Measurements from ENCODE around the gene EDARADD.

EDARADD gene

GRCh38 chr1:236356141-236356540 lies 37.9 kb upstream of the EDARADD start:
- no peak overlapping the region for H3K9ac ChIP-seq (ENCODE audit: low read length)
- DNase-seq: no peak
- H3K4me2 ChIP-seq (ENCODE audit: low read length, poor library complexity, severe bottlenecking): no peak overlapping the region
- H2BK12ac ChIP-seq (ENCODE audit: low read length in 2 of 2): no peak overlapping the region
- H3K9me3 ChIP-seq (ENCODE audit: control insufficient read depth, low read length): peaks cover 5% of the 10 kb centered on the region
- H3K27me3 ChIP-seq (ENCODE audit: control insufficient read depth in 1 of 2, insufficient read depth in 1 of 2, low read length in 2 of 2): peaks cover 0 to 6% of the 10 kb centered on the region in 2 experiments
- no peak overlapping the region for H2BK15ac ChIP-seq (ENCODE audit: low read depth, poor library complexity, severe bottlenecking)
- no peak overlapping the region for H2BK120ac ChIP-seq (ENCODE audit: low read depth, low read length)
- no peak overlapping the region for H4K8ac ChIP-seq (ENCODE audit: low read length)
- H3K18ac ChIP-seq (ENCODE audit: low read depth in 1 of 2, low read length in 2 of 2): no peak overlapping the region
- H3K23ac ChIP-seq (ENCODE audit: low read length in 2 of 2): no peak overlapping the region
- H3K4ac ChIP-seq (ENCODE audit: low read depth in 1 of 2, low read length in 2 of 2): no peak overlapping the region
- H3K79me1 ChIP-seq (replicated peaks; ENCODE audit: low read length, poor library complexity, severe bottlenecking): no peaks in the 10 kb centered on the region
- no peak overlapping the region for H3K4me3 ChIP-seq (ENCODE audit: insufficient read depth in 1 of 2, low read depth in 1 of 2, low read length in 2 of 2)
- H4K91ac ChIP-seq (ENCODE audit: low read length): no peak overlapping the region
- no peaks in the 10 kb centered on the region for H3K36me3 ChIP-seq (ENCODE audit: control insufficient read depth in 1 of 2, insufficient read depth in 2 of 2, low read depth in 1 of 2, low read length in 2 of 2)
- no peak overlapping the region for H2BK5ac ChIP-seq (ENCODE audit: low read depth, low read length, poor library complexity, severe bottlenecking)
- H2AK5ac ChIP-seq (ENCODE audit: low read length, severe bottlenecking): no peak overlapping the region
- WGBS: 86% methylated on average over 2 of the region's 2 CpGs
- H3K14ac ChIP-seq (ENCODE audit: low read length in 2 of 2): no peak overlapping the region
- no peak overlapping the region for H2AFZ ChIP-seq (ENCODE audit: low read depth, low read length)
- H3K27ac ChIP-seq (ENCODE audit: low read length, poor library complexity, severe bottlenecking): no peak overlapping the region
- no peaks in the 10 kb centered on the region for H3K4me1 ChIP-seq (ENCODE audit: control insufficient read depth, insufficient read depth, low read depth, low read length)

DNA sequence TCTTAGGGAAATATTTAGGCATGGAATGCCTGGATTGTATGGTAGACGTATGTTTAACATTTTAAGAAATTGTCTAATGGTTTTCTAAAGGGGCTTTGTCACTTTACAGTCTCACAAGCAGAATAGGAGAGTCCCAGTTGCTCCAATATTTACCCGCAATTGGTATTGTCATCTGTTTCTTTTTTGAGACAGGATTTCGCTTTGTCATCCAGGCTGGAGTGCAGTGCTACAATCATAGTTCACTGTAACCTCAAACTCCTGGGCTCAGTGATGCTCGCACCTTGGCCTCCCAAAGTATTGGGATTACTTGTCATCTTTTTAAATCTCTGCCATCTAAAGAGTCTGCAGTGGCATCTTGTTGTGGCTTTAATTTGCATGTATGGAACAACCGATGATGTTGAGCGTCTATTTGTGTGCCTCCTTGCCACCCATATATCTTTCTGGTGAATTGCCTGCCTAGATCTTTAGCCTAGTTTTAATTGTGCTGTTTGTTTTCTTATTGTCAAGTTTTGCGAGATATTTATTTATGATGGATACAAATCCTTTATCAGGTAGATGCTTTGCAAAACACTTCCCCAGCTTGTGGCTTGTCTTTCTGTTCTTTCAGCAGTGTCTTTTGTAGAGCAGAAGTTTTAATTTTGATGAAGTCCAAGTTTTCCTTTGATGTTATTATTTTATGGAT lies 32.0 kb upstream of the EDARADD start:
- H2BK12ac ChIP-seq (ENCODE audit: low read length in 2 of 2): no peak overlapping the region
- H4K91ac ChIP-seq (ENCODE audit: low read length): no peak overlapping the region
- H2AK5ac ChIP-seq (ENCODE audit: low read length, severe bottlenecking): no peak overlapping the region
- no peak for DNase-seq
- H3K9me3 ChIP-seq (ENCODE audit: control insufficient read depth, low read length): peaks cover 5% of the 10 kb centered on the region
- H3K27ac ChIP-seq (ENCODE audit: low read length, poor library complexity, severe bottlenecking): no peak overlapping the region
- H2BK120ac ChIP-seq (ENCODE audit: low read depth, low read length): no peak overlapping the region
- H2BK15ac ChIP-seq (ENCODE audit: low read depth, poor library complexity, severe bottlenecking): no peak overlapping the region
- no peak overlapping the region for H4K8ac ChIP-seq (ENCODE audit: low read length)
- H3K4me2 ChIP-seq (ENCODE audit: low read length, poor library complexity, severe bottlenecking): no peak overlapping the region
- no peak overlapping the region for H2BK5ac ChIP-seq (ENCODE audit: low read depth, low read length, poor library complexity, severe bottlenecking)
- WGBS: 93% methylated on average over 7 of the region's 7 CpGs
- no peak overlapping the region for H3K18ac ChIP-seq (ENCODE audit: low read depth in 1 of 2, low read length in 2 of 2)
- H3K4me3 ChIP-seq (ENCODE audit: insufficient read depth in 1 of 2, low read depth in 1 of 2, low read length in 2 of 2): no peak overlapping the region
- no peak overlapping the region for H3K4ac ChIP-seq (ENCODE audit: low read depth in 1 of 2, low read length in 2 of 2)
- H3K4me1 ChIP-seq (ENCODE audit: control insufficient read depth, insufficient read depth, low read depth, low read length): no peaks in the 10 kb centered on the region
- H3K36me3 ChIP-seq (ENCODE audit: control insufficient read depth in 1 of 2, insufficient read depth in 2 of 2, low read depth in 1 of 2, low read length in 2 of 2): no peaks in the 10 kb centered on the region
- H3K79me1 ChIP-seq (replicated peaks; ENCODE audit: low read length, poor library complexity, severe bottlenecking): no peaks in the 10 kb centered on the region
- no peaks in the 10 kb centered on the region for H3K27me3 ChIP-seq (ENCODE audit: control insufficient read depth in 1 of 2, insufficient read depth in 1 of 2, low read length in 2 of 2)
- H3K23ac ChIP-seq (ENCODE audit: low read length in 2 of 2): no peak overlapping the region
- no peak overlapping the region for H2AFZ ChIP-seq (ENCODE audit: low read depth, low read length)
- H3K14ac ChIP-seq (ENCODE audit: low read length in 2 of 2): no peak overlapping the region
- H3K9ac ChIP-seq (ENCODE audit: low read length): no peak overlapping the region

DNA sequence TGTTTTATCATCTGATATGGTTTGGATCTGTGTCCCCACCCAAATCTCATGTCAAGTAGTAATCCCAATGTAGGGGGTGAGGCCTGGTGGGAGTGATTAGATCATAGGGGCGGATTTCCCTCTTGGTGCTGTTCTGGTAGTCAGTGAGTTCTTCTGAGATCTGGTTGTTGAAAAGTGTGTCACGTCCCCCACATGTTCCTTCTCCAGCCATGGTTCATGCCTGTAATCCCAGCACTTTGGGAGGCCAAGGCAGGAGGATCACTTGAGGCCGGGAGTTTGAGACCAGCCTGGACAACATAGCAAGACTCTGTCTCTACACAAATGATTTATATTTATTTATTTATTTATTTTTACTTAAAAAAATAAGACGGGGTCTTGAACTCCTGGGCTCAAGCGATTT lies 30.8 kb upstream of the EDARADD start:
- WGBS: 87% methylated on average over 4 of the region's 5 CpGs
- Histone ChIP-seq H2AFZ (ENCODE audit: low read depth, low read length) (no peak overlapping the region), H2BK15ac (ENCODE audit: low read depth, poor library complexity, severe bottlenecking) (no peak overlapping the region), H2BK5ac (ENCODE audit: low read depth, low read length, poor library complexity, severe bottlenecking) (no peak overlapping the region), H3K23ac (ENCODE audit: low read length in 2 of 2) (no peak overlapping the region), H4K8ac (ENCODE audit: low read length) (no peak overlapping the region), H2AK5ac (ENCODE audit: low read length, severe bottlenecking) (no peak overlapping the region), H3K9me3 (ENCODE audit: control insufficient read depth, low read length) (peaks cover 5% of the 10 kb centered on the region), H4K91ac (ENCODE audit: low read length) (no peak overlapping the region), H3K9ac (ENCODE audit: low read length) (no peak overlapping the region), H2BK120ac (ENCODE audit: low read depth, low read length) (no peak overlapping the region), H3K4me3 (ENCODE audit: insufficient read depth in 1 of 2, low read depth in 1 of 2, low read length in 2 of 2) (no peak overlapping the region), H3K36me3 (ENCODE audit: control insufficient read depth in 1 of 2, insufficient read depth in 2 of 2, low read depth in 1 of 2, low read length in 2 of 2) (no peaks in the 10 kb centered on the region), H3K27me3 (ENCODE audit: control insufficient read depth in 1 of 2, insufficient read depth in 1 of 2, low read length in 2 of 2) (no peaks in the 10 kb centered on the region), H3K27ac (ENCODE audit: low read length, poor library complexity, severe bottlenecking) (no peak overlapping the region), H3K14ac (ENCODE audit: low read length in 2 of 2) (no peak overlapping the region), H3K4ac (ENCODE audit: low read depth in 1 of 2, low read length in 2 of 2) (no peak overlapping the region), H3K4me1 (ENCODE audit: control insufficient read depth, insufficient read depth, low read depth, low read length) (no peaks in the 10 kb centered on the region), H3K18ac (ENCODE audit: low read depth in 1 of 2, low read length in 2 of 2) (no peak overlapping the region), H3K79me1 (replicated peaks; ENCODE audit: low read length, poor library complexity, severe bottlenecking) (no peaks in the 10 kb centered on the region), H2BK12ac (ENCODE audit: low read length in 2 of 2) (no peak overlapping the region), H3K4me2 (ENCODE audit: low read length, poor library complexity, severe bottlenecking) (no peak overlapping the region)
- DNase-seq: no peak

- no peak overlapping the region for H3K18ac ChIP-seq (ENCODE audit: low read depth in 1 of 2, low read length in 2 of 2)
- no peaks in the 10 kb centered on the region for H3K27me3 ChIP-seq (ENCODE audit: control insufficient read depth in 1 of 2, insufficient read depth in 1 of 2, low read length in 2 of 2)
- H2AK5ac ChIP-seq (ENCODE audit: low read length, severe bottlenecking): no peak overlapping the region
- H4K8ac ChIP-seq (ENCODE audit: low read length): no peak overlapping the region
- H3K4me3 ChIP-seq (ENCODE audit: insufficient read depth in 1 of 2, low read depth in 1 of 2, low read length in 2 of 2): no peak overlapping the region
- H3K4ac ChIP-seq (ENCODE audit: low read depth in 1 of 2, low read length in 2 of 2): no peak overlapping the region
- no peaks in the 10 kb centered on the region for H3K4me1 ChIP-seq (ENCODE audit: control insufficient read depth, insufficient read depth, low read depth, low read length)
- H3K4me2 ChIP-seq (ENCODE audit: low read length, poor library complexity, severe bottlenecking): no peak overlapping the region
- H2BK120ac ChIP-seq (ENCODE audit: low read depth, low read length): no peak overlapping the region
- no peaks in the 10 kb centered on the region for H3K9me3 ChIP-seq (ENCODE audit: control insufficient read depth, low read length)
- no peak overlapping the region for H2BK5ac ChIP-seq (ENCODE audit: low read depth, low read length, poor library complexity, severe bottlenecking)
- no peak for DNase-seq
- no peak overlapping the region for H2BK12ac ChIP-seq (ENCODE audit: low read length in 2 of 2)
- no peak overlapping the region for H2AFZ ChIP-seq (ENCODE audit: low read depth, low read length)
- no peak overlapping the region for H4K91ac ChIP-seq (ENCODE audit: low read length)
- no peak overlapping the region for H3K9ac ChIP-seq (ENCODE audit: low read length)
- no peak overlapping the region for H3K23ac ChIP-seq (ENCODE audit: low read length in 2 of 2)
- WGBS: 76% methylated on average over 7 of the region's 7 CpGs
- no peaks in the 10 kb centered on the region for H3K36me3 ChIP-seq (ENCODE audit: control insufficient read depth in 1 of 2, insufficient read depth in 2 of 2, low read depth in 1 of 2, low read length in 2 of 2)
- no peaks in the 10 kb centered on the region for H3K79me1 ChIP-seq (replicated peaks; ENCODE audit: low read length, poor library complexity, severe bottlenecking)
- no peak overlapping the region for H2BK15ac ChIP-seq (ENCODE audit: low read depth, poor library complexity, severe bottlenecking)
- no peak overlapping the region for H3K27ac ChIP-seq (ENCODE audit: low read length, poor library complexity, severe bottlenecking)
- no peak overlapping the region for H3K14ac ChIP-seq (ENCODE audit: low read length in 2 of 2)
Observed at GRCh38 chr1:236365999-236366570, 28.0 kb upstream of the EDARADD start.
